C1 segment of cervical spinal cord (tissue), 14 donors: ENCODE results near the gene MYO15B.

Experiments used
- DNase-seq, 14 donors: peaks; one replicate each; lab custom pipeline; 2025; lab: John Stamatoyannopoulos, UW

The MYO15B gene

DNA sequence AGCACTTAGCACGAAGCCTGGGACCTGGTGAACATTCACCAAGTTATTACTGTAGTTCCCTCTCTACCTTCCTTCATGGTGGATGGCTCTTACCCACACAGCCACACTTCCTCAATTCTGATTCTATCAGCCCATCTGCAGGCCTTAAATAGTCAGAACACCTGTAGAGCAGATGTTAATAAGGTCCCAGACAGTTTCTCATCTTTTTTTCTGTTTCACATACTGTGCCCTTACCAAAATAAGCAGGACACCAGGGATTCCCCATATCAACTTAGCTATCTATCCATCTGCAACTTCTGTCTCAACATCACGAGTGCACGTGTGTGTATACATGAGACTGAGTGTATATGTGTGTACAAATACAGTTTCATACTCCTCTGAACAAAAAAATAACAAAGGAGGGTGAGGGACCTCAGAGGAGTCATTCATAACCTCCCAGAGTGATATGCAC is 76.5 kb downstream of the MYO15B start:
- no peak for DNase-seq

DNA sequence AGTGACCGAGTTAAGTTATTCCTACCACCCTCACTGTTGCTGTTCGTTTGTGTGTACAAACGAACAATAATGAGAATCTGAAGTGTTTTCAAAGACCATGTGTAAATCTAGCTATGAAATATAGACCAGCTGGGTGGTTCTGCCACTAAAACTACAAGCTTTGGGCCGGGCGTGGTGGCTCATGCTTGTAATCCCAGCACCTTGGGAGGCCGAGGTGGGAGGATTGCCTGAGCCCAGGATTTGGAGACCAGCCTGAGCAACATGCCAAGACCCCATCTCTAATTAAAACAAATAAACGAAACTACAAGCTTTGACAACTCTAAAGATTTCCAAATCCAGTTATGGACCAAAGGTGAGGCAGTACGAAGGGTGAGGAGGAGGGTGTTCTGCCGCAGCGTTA is 78.4 kb downstream of the MYO15B start:
- DNase-seq = no peak

DNA sequence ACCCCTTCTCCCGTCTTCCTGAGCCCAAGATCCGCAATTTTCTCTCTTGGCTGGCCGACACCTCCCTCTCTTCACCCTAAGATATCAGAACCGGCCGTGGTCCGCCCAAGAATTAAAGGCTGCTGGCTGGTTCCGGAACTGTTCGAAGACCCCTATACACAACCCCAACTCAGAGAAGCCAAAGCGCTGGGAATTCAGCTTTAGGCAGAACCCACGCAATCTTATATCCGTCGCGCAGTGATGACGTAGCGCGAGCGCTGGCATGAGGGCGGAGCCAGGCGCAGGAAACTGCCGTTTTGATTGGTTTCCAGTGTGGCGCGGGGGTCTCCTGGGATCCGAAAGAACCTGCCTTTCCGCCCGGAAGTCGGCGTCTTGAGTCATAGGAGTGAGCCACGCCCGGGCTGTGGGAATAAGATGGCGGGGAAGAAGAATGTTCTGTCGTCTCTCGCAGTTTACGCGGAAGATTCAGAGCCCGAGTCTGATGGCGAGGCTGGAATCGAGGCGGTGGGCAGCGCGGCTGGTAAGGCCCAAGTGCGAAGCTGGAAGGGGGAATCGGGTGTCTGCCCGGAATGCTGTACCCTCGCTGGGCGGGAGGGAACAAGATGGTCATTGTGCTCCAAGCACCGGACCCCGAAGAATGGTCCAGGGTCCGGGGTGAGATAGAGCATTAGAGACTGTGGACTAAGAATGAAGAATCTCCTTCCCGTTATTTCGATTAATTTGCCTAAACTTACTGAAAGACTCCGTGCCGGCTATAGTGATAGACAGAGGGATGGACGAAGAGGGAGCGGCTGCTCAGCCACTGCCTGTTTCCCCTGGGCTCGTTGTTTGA is 79.6 kb downstream of the MYO15B start, which contains the start of the genes RECQL5 and SAP30BP:
Gene RECQL5 (minus strand): TSS at position 196 of the 832 bp plus-strand sequence. CDS start 597 bp downstream, outside the sequence.
Gene SAP30BP (plus strand): TSS at position 380 of the 832 bp plus-strand sequence. CDS start 35 bp downstream, at position 415.
- DNase-seq = peak; percentile 72 to 99 (median 96)

DNA sequence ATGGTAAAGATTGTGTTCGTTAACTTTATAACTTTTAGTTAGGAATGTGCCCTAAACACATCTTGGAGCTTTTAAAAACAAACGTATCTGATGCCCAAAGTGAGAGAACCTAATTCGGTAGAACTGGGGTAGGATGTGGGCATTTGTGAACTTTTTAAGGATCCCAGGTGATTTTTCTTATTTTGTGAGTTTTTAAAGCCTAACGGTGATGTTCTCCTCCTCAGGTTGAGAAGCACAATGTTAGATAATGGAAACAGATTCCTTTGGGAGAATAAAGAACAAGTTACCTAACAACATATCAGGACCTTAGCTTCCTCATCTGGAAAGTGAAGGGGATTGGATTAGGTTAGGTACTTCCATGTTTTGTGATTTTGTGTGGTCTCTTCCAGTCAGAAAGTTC is 80.2 kb downstream of the MYO15B start:
- no peak for DNase-seq

DNA sequence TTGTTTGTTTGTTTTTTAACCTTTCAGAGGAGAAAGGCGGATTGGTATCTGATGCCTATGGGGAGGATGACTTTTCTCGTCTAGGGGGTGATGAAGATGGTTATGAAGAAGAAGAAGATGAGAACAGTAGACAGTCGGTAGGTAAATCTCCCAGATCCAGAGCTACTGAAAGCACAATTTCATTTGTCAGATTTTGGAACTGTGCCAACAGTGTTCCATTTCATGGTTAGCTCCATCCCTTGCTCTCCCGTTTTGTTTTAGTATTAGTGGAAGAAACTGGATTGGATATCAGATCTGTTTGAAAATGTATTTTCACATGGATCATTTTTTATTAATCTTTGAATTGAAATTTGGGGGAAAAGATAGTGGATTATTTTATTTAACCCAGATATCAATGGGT is 80.9 kb downstream of the MYO15B start:
- DNase-seq = no peak

DNA sequence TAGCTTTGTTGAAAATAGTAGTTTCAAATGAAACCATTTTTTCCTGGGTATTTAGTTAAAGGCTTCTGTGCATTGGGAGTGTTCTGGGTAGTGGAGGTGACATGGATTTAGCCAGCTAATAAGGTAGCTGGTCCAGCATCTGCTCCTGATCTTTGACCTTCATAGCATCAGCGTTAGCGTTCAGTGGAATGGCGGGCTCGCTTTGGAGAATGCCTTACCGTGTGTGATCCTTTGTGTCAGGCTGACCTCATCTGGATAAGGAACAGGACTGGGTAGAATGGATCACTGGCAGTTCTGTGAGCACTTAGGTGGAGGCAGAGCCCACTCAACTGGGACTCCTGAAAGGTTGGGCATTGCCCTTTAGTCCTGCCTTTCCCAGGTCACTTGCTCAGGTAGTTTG is 83.3 kb downstream of the MYO15B start:
- no peak for DNase-seq

DNA sequence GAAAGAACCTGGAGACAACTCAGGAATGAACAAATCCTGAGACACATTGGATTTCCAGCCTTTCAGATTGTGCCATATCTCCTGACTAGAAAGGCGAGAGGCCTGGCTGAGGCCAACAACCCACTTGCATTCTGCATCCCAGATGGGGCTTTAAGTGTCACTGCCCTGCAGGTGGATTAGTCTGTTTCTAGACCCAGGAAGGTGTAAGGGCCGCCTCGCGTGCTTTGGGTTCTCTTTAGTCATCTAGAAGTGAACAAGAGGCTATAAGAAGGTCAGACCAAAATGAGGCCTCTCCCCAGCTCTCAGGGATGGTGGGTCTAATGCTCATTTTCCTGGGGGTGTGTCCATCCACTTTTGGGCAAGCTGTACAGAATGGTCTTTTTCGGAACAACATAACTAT is 84.4 kb downstream of the MYO15B start:
- DNase-seq = no peak

DNA sequence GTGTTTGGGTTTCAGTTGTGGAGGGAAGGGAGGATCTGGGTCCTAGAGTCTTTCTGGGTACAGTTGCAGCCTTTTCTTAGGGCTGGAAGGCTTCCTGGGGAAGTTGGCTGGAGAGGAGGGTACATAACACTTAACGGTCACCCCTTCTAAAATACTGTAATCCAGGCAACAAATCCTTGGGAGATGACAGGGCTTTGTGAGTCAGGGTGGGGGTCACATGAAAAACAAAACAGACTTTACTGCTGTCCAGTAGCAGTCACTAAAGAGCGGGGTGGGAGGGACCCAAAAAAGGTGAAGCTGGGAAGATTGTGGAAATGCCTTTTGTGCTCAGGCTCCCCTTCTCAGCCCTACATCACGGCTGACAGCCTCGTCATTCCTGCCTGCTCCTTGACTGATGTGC is 85.9 kb downstream of the MYO15B start:
- DNase-seq = no peak
